ENCODE data around the gene CNTNAP2.

- TF ChIP-seq CTCF (IDR thresholded peaks at IDR 0.05 in 4 of 5, conservative IDR thresholded peaks at IDR 0.05 in 1 of 5) (no peak), POLR2A (IDR thresholded peaks at IDR 0.05) (no peak)
Observed at GRCh38 chr7:147824671-147825070, 1708.1 kb downstream of the CNTNAP2 start.

All from gastrocnemius medialis (tissue), 4 donors.